Right ventricle myocardium inferior (tissue), 1 donor: ENCODE data around the gene ZNF350. TPM values are rescaled to one million over a fixed set of nuclear protein-coding genes. Genes with fewer than 3 reads are reported as not detected.
"Not testable (repeated sequence)": the region's sequence is repeated elsewhere in the genome, so short reads cannot be mapped to it uniquely, and the experiment has no call there.

Source experiments
- ATAC-seq: fragments of 200-7000 bp; cut with Tn5 transposase; one replicate; pipeline ENCODE4 v1.9.1; 2020; ENCODE audit warnings: mild to moderate bottlenecking, moderate library complexity
- DNase-seq: peaks from one replicate; pipeline ENCODE4 v3.0.0; 2021; ENCODE audit errors: missing footprints
- intact Hi-C: fragments of 100-400 bp; cut with DNase I; formaldehyde crosslinking; loops from one replicate; pipeline ENCODE4 v1.11.0; 2022
- long read RNA-seq: library from polyadenylated mRNA; unstranded; transcript quantifications from one replicate; pipeline ENCODE4 v2.0.0, GENCODE V29; 2021
- total RNA-seq: library from RNA; stranded (reverse); fragmentation: NEBNext Ultra II Directional; extraction: Animal tissue kit (Norgen Biotek cat#: 25700); gene quantifications from one replicate; pipeline ENCODE4 v1.2.1, GENCODE V29; 2021
- donor health status: DM: no; HTN: yes; CAD: no; lungs with severe emphysema.

Gene ZNF350
- 7.3 TPM for total RNA-seq
- long read RNA-seq, partial matches to known transcripts, result 1 of 6 reads
- long read RNA-seq, other reads (novel, unspliced or antisense), result 1 of 6 reads

DNA sequence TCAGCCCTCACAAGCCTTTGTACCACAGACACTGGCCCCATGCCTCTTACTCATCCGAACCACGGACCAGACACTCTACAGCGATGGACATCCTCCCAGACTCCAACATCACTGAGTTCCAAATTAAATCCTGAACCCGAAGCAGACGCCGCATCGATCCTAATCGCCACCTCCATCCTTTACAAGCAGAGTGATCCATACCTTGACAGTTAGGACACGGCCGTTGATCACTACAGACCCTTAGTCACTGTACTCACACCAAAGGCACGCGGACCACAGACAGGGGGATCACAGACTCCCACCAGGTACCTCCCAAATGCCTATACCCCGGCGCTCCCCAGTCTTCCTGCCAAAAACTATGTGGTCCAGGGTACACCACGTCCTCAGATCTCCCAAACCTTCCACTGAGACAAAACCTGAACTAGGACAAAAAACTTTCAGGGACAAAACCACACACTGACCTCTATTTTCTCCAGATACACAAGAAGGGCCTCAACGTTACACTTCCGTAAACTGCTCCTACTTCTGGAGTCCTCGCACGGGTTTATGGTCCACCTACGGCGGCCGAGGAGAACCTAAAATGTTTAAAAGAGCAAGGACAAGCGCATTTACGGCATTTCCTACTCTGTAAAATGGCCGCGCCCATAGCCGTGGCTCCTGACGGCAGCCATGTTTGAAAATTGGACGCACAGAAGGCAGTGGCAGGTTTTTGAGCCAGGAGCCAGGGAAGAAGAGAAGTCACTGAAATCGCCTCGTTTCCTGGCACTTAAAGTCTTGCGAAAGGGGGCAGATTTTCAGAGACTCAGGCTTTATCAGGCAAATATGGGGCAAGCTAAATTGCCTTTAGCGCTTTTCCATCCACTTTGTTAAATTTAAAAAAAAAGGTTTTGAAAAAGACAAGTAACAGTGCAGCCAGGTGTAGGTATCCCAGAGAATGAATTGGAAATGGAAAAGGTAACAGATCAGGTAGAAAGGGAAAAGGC is at the start of gene ZNF350:
TSS of gene ZNF350 (minus strand) at position 532 of the 983 bp plus-strand sequence. CDS start 12,480 bp downstream, outside the sequence.
- ATAC-seq (peak; percentile 100), DNase-seq (peak; percentile 96)
- intact Hi-C loops, result loop anchor here (2.0 kb wide), 1 partner anchor 60 kb away; the partner anchor contains the start of gene ZNF613

DNA sequence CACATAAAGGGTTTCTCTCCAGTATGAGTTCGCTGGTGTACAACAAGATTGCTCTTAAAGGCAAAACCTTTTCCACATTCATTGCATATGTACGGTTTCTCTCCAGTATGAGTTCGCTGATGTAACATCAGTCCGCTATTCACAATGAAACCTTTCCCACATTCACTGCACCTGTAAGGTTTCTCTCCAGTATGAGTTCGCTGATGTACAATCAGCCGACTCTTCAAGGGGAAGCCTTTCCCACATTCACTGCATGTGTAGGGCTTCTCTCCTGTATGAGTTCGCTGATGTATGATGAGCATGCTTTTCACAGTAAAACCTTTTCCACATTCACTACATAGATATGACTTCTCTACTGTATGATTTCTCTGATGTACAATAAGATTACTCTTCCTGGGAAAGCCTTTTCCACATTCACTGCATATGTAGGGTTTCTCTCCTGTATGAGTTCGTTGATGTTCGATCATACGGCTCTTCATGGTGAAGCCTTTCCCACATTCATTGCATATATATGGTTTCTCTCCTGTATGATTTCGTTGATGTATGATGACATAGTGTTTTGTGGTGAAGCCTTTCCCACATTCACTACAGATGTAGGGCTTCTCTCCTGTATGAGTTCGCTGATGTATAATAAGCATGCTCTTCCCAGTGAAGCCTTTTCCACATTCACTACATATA is 47.5 kb upstream of the ZNF350 start:
- ATAC-seq, result no peak
- intact Hi-C loops, result no loop called here
- no peak for DNase-seq

DNA sequence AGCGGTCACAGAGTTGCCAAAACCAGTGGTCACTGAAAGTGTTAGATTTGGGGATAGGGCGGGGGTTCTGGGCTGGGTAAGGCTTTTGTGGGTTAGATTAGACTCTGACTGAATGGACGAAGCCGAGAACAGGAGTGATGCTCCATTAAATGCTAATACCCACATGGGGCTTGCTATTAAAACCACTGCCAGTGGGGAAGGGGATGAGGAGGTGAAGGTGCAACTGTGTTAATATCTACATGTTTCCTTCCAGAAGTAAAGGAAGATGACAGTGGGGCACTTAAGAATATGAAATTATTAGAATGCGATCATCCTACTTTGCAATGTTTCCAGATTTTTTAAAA is 42.1 kb upstream of the ZNF350 start:
- ATAC-seq (peak; percentile 29), DNase-seq (no peak)
- intact Hi-C loops, result loop anchor here (2.0 to 10.0 kb wide), 2 partner anchors 20 to 206 kb away; partner anchors contain the start of gene ZNF615

DNA sequence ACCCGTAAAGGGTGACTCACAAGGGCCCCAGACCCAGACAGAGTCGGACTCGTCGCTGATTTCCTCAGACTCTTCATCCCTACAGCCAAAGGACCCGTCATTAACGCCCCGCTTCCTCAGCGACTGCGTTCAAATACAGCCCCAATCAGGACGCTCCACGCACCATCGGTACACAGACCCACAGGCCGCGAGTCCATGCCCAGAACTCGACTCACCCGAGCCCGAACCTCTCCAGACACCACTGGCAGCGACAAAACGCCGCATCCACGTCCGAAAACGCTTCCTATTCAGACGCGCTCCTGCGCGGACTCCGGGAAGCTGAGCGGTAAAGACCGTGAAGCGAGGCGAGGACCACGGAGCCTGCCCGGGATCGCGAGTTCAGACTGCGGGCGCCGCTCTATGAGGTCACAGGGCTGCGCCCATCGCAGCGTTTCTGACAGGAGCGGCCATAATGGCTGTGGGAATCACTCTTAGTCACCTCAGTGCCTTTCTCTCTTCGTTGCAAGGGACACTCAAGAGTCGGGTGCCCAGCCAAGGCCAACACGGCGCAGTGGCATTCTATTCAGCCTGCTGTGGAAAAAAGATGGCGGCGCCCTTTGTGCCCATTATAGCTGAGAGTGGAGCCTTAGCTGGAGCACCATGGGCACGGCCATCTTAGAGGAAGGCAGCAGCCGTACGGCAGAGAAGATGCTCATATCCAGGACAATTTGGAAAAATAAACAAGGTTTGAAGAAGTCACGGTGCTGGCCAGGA is 41.6 kb upstream of the ZNF350 start, which contains the start of gene ZNF614:
TSS of gene ZNF614 (minus strand) at position 353 of the 753 bp plus-strand sequence. CDS start 2,634 bp downstream, outside the sequence.
- intact Hi-C loops, result loop anchor here (2.0 to 10.0 kb wide), 2 partner anchors 19 to 207 kb away; partner anchors contain the start of gene ZNF615
- ATAC-seq (peak; percentile 98), DNase-seq (peak; percentile 93)

DNA sequence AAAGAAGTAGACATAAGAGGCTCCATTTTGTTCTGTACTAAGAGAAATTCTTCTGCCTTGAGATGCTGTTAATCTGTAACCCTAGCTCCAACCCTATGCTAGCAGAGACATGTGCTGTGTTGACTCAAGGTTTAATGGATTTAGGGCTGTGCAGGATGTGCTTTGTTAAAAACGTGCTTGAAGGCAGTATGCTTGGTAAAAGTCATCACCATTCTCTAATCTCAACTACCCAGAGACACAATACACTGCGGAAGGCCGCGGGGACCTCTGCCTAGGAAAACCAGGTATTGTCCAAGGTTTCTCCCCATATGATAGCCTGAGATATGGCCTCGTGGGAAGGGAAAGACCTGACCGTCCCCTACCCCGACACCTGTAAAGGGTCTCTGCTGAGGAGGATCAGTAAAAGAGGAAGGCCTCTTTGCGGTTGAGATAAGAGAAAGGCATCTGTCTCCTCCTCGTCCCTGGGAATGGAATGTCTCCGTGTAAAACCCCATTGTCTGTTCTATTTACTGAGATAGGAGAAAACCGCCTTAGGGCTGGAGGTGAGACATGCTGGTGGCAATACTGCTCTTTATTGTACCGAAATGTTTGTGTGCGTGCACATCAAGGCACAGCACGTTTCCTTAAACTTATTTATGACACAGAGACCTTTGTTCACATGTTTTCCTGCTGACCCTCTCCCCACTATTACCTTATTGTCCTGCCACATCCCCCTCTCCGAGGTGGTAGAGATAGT is 39.8 kb upstream of the ZNF350 start:
- intact Hi-C loops, result loop anchor here (10.0 kb wide), 1 partner anchor 208 kb away; no protein-coding TSS in a partner anchor
- ATAC-seq, DNase-seq: not testable (repeated sequence)

DNA sequence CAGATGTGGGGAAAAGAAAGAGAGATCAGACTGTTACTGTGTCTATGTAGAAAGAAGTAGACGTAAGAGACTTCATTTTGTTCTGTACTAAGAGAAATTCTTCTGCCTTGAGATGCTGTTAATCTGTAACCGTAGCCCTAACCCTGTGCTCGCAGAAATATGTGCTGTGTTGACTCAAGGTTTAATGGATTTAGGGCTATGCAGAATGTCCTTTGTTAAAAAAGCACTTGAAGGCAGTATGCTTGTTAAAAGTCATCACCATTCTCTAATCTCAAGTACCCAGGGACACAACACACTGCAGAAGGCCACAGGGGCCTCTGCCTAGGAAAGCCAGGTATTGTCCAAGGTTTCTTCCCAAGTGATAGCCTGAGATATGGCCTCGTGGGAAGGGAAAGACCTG is 37.8 kb upstream of the ZNF350 start:
- not testable (repeated sequence) for ATAC-seq

DNA sequence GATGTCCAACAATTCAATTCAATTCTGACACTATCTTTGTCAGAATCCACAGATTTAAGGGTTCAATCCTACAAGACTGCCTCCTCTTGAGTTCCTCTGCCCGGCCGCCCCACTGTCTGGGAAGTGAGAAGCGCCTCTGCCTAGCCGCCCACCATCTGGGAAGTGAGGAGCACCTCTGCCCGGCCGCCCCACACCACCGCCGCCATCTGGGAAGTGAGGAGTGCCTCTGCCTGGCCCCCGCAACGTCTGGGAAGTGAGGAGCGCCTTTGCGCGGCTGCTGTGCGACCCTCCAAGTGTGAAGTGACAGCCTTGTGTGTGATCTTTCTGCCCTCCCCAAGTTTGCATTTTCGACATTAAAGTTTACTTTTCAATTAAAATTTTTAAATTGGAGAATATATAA is 35.6 kb upstream of the ZNF350 start:
- intact Hi-C loops, result loop anchor here (10.0 kb wide), 1 partner anchor 213 kb away; no protein-coding TSS in a partner anchor
- no peak for ATAC-seq
- peak; percentile 75 for DNase-seq

More for the DNA sequence above, 37.8 kb upstream of the ZNF350 start:
- intact Hi-C loops, result loop anchor here (10.0 kb wide), 1 partner anchor 210 kb away; no protein-coding TSS in a partner anchor
- not testable (repeated sequence) for DNase-seq

DNA sequence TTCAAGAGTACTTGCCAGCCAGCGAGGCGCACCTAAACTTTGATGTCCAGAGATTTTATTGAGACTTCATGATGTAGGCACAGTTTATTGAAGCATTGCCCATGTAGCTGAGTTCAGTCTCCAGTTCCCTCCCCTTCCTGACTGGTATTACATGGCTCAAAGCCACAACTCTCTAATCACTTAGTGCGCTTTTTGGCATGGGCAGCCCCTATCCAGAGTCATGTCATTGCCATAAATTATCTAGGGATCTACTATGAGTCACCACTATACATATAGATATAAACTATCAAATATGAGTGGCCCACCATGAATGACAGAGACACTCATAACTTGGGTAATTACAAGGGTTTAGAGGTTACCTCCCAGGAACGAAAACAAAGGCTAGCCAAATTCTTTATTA is 33.9 kb upstream of the ZNF350 start:
- intact Hi-C loops, result loop anchor here (10.0 kb wide), 1 partner anchor 214 kb away; no protein-coding TSS in a partner anchor
- no peak for DNase-seq
- no peak for ATAC-seq

DNA sequence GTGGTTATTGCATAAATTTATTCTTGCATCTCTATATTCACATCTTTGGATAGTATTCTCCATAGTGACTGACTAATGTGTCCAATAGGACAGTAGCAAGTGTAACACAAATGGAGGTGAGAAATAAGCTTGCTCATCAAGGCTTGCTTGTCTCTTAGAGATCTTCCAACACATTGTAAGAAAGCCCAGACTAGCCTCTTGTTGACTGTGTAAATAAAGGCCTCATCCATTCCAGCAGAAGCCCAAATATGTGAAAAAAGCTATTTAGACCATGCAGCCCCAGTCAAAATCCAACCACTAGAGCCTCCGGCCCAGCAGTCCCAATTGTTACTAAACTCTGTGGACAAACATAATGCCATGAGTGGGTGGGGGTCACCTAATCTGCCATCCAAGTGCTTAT is 24.0 kb upstream of the ZNF350 start:
- ATAC-seq (no peak), DNase-seq (no peak)
- intact Hi-C loops, result no loop called here

DNA sequence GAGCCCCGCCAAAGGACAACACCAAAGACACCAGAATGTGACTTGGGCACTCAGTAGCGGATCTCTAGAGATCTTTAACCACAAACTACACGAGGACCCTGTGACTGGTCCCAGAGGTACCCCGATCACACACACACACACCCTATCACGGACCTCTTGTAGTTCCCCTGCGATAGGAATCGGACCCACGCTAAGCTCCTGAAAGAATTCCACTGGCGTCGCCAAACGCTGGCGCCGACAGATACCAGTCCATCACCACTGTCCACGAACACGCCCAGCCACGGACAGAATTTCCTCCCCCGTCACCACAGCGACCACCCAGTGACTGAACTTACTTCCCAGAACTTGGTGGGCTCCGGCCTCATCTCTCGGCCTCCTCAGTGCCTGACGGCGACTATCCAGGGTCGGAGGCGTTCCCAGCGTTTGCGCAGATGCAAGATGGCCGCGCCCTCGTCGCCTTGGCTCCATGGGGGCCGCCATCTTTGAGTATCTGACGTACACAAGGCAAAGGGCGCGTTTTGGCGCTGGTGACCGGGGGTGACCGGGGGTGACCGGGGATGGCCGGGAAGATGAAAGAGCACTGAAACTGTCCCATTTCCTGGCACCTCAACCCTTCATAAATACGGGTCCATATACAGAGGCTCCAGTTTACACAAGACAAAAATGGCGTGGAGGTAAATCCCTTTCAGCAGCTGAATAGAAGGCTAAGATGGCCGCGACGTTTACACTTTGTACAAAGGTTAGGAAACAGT is 21.3 kb upstream of the ZNF350 start, which contains the start of gene ZNF615:
TSS of gene ZNF615 (minus strand) at position 406 of the 752 bp plus-strand sequence. CDS start 4,500 bp downstream, outside the sequence.
- DNase-seq (peak; percentile 96), ATAC-seq (peak; percentile 99)
- intact Hi-C loops, result loop anchor here (1.0 to 2.0 kb wide), 2 partner anchors 21 to 40 kb away; partner anchors contain the start of genes ZNF432 and ZNF614

DNA sequence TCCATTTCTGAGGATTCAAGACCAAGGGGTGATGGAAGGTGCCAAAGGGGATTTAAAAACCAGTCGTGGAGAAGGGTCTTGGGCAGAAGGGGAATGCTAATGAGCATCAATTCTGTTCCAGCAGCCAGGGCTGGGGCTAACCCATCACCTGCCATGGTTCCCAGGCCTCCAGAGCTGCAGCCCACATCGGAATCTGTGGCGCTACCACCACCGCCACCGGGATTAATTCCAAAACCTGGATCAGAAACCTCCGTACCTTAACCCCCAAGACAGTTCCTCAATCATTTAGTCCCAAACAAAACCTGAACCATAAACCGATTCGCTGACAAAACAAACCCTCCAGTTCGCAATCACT is 20.8 kb upstream of the ZNF350 start:
- peak; percentile 21 for ATAC-seq
- intact Hi-C loops, result no loop called here
- DNase-seq, result no peak

DNA sequence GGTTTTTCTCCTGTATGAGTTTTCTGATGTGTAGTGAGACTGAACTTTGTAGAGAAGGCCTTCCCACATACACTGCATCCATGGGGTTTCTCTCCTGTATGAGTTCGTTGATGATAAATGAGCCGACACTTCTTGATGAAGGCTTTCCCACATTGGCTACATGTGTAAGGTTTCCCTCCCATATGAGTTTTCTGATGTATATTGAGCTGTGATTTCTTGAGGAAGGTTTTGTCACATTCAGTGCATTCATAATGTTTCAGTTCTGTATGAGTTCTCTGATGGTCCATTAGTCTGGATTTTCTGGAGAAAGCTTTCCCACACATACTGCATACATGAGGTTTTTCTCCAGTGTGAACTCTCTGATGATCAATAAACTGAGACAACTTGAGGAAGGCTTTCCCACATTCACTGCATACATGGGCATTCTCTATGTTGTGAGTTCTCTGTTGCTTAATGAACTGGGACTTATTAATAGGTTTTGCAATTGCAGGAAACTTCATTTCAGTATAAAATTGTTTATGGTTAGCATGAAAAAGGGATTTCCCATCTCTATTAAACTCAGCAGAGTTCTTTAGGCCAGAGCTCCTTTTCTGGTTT is 7.5 kb upstream of the ZNF350 start:
- intact Hi-C loops, result no loop called here
- DNase-seq, result no peak

DNA sequence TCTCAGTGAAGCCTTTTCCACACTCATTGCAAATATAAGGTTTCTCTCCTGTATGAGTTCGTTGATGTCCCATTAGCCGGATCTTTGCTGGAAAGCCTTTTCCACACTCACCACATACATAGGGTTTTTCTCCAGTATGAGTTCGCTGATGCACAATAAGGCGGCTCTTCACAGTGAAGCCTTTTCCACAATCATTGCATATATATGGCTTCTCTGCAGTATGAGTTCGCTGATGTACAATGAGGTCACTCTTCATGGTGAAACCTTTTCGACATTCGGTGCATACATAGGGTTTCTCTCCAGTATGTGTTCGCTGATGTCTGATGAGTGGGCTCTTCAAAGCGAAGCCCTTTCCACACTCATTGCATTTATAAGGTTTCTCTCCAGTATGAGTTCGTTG is 6.8 kb upstream of the ZNF350 start:
- DNase-seq (no peak), ATAC-seq (no peak)
- intact Hi-C loops, result no loop called here

More for the DNA sequence above, 7.5 kb upstream of the ZNF350 start:
- no peak for ATAC-seq

DNA sequence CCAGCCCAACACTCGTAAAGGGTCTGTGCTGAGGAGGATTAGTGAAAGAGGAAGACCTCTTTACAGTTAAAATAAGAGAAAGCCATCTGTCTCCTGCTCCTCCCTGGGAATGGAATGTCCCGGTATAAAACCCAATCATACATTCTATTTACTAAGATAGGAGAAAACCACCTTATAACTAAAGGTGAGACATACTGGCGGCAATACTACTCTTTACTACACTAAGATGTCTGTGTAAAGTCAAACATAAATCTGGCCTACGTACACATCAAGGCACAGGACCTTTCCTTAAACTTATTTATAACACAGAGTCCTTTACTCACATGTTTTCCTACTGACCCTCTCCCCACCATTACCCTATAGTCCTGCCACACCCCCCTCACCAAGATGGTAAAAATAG is 3.3 kb downstream of the ZNF350 start:
- ATAC-seq (no peak), DNase-seq (no peak)
- intact Hi-C loops, result no loop called here

DNA sequence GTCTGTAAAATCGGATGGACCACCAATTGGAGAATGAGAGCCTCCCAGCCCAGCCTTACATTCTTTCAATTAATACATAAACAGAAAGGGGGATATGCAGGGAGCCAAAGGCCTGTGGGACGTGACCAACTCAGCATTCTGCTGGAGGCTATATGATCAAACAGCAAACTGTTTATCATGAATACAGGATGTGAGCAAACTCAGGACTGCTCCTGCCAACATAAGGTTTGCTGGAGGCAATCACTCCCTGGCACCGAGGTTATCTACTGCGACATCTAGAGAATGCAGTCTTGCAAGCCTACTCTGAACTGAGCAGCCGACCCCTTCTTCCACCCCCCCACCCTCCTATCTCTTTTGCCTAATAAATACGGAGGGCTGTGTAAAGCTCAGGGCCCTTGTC is 5.7 kb downstream of the ZNF350 start:
- intact Hi-C loops, DNase-seq, ATAC-seq: not testable (repeated sequence)

DNA sequence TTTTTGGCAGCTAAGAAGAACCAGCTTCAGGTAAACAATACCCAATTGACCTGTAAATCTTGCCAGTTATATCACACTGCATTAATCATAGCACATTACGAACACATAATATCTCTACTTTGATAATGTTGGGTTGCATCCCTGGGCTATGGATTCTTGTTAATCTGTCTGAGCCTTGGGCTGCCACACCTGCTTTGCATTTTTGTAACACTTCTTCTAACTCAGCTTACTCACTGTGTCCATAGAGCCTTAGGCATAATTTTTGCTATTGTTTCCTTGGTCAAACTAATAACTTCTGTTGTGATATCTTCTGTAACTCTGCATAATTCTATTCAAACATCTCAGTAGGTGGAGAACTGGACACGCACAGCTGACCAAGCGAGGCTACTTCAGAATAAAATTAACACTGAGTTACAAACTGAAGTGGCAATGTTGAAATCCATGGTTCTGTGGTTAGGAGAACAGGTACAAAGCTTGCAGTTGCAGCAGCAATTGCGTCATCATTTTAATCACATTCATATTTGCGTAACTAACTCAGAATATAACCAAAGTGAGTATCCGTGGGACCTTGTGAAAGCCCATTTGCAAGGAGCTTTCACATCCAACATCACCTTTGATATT is 6.4 kb downstream of the ZNF350 start:
- ATAC-seq, result no peak
- intact Hi-C loops, result no loop called here
- DNase-seq, result no peak
